Natural killer cell (primary cell): Measurements from ENCODE around the gene MYO1D. TPM values are rescaled to one million over a fixed set of nuclear protein-coding genes. Genes with fewer than 3 reads are reported as not detected.

Experiments
- ATAC-seq, 3 donors: fragments of 150-1000 bp in 2 of 3; fragments of 200-7000 bp in 1 of 3; cut with Tn5 transposase; 1 replicate in 1 of 3; 2 replicates in 2 of 3; pipeline ENCODE4 v1.10.0; 2021; ENCODE audit warnings: mild to moderate bottlenecking in 2 of 3, moderate library complexity in 2 of 3
- DNase-seq, 2 donors: peaks; one replicate each; pipeline versions ENCODE4 v3.0.0 to v3.0.0-alpha.2; 2013 to 2021; ENCODE audit warnings: mixed read lengths in 1 of 2
- H3K27ac ChIP-seq: one replicate; pipeline ENCODE4 v1.5.1; 2013; ENCODE audit warnings: mild to moderate bottlenecking, low read length
- H3K27me3 ChIP-seq: one replicate; pipeline ENCODE4 v1.6.1; 2013; ENCODE audit warnings: low read length; ENCODE audit not compliant: control insufficient read depth, insufficient read depth
- H3K36me3 ChIP-seq: one replicate; pipeline ENCODE4 v1.6.1; 2013; ENCODE audit warnings: low read length; ENCODE audit not compliant: control insufficient read depth, insufficient read depth
- H3K4me1 ChIP-seq: one replicate; pipeline ENCODE4 v1.6.1; 2013; ENCODE audit warnings: low read length; ENCODE audit not compliant: control insufficient read depth, insufficient read depth
- H3K4me3 ChIP-seq: one replicate; pipeline ENCODE4 v1.5.1; 2013; ENCODE audit warnings: low read length
- H3K9me3 ChIP-seq: one replicate; pipeline ENCODE4 v1.6.1; 2013; ENCODE audit warnings: low read length; ENCODE audit not compliant: control insufficient read depth, insufficient read depth
- H3K27ac Mint-ChIP-seq, 2 donors: one replicate each; pipeline ENCODE4 v1.8.0; 2022; ENCODE audit warnings: mild to moderate bottlenecking in 2 of 2, mixed read lengths in 2 of 2, moderate library complexity in 1 of 2
- H3K27me3 Mint-ChIP-seq, 2 donors: one replicate each; pipeline ENCODE4 v1.8.0; 2022; ENCODE audit warnings: low read depth in 2 of 2, mixed read lengths in 2 of 2
- H3K36me3 Mint-ChIP-seq: one replicate; pipeline ENCODE4 v1.8.0; 2022; ENCODE audit warnings: mixed read lengths
- H3K4me1 Mint-ChIP-seq, 2 donors: one replicate each; pipeline ENCODE4 v1.8.0; 2022; ENCODE audit warnings: mixed read lengths in 2 of 2
- H3K4me3 Mint-ChIP-seq: one replicate; pipeline ENCODE4 v1.8.0; 2022; ENCODE audit warnings: mild to moderate bottlenecking, moderate library complexity, mixed read lengths
- H3K9me3 Mint-ChIP-seq, 2 donors: one replicate each; pipeline ENCODE4 v1.8.0; 2022; ENCODE audit warnings: mixed read lengths in 2 of 2
- WGBS: methylation state at CpG from one replicate; pipeline ENCODE4 v1.1.7; 2013; ENCODE audit warnings: missing lambda C conversion rate; ENCODE audit not compliant: insufficient coverage; 5-methylcytosine and 5-hydroxymethylcytosine counted together
- intact Hi-C: fragments of 100-400 bp; cut with micrococcal nuclease; formaldehyde crosslinking; loops from one replicate; pipeline ENCODE4 v1.14.2; 2022
- total RNA-seq, 4 donors: library from RNA; stranded (reverse); fragments of 120-200 nt in 1 of 4; gene quantifications; one replicate each; pipeline versions ENCODE4 v1.2.3 to v1.2.4, GENCODE V29; 2013 to 2022
- TF ChIP-seq, protein P1 (sequence below): fragments of 200-600 bp; IDR thresholded peaks from one replicate; pipeline ENCODE4 v1.8.0; 2022; ENCODE audit warnings: antibody characterized with exemption

The MYO1D gene
- total RNA-seq, 3 donors from 2014 or later (not counting 1 experiment from before 2014, with no cell fraction given), result 6.8 to 20.2 (median 10.5) TPM

GRCh38 chr17:32836527-32836926 is 40.4 kb downstream of the MYO1D start:
- TF ChIP-seq, protein P1, sequence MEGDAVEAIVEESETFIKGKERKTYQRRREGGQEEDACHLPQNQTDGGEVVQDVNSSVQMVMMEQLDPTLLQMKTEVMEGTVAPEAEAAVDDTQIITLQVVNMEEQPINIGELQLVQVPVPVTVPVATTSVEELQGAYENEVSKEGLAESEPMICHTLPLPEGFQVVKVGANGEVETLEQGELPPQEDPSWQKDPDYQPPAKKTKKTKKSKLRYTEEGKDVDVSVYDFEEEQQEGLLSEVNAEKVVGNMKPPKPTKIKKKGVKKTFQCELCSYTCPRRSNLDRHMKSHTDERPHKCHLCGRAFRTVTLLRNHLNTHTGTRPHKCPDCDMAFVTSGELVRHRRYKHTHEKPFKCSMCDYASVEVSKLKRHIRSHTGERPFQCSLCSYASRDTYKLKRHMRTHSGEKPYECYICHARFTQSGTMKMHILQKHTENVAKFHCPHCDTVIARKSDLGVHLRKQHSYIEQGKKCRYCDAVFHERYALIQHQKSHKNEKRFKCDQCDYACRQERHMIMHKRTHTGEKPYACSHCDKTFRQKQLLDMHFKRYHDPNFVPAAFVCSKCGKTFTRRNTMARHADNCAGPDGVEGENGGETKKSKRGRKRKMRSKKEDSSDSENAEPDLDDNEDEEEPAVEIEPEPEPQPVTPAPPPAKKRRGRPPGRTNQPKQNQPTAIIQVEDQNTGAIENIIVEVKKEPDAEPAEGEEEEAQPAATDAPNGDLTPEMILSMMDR, result no peak
- Mint-ChIP-seq H3K36me3 (no peaks in the 10 kb centered on the region), H3K27me3 (peaks cover 3 to 13% of the 10 kb centered on the region in 2 donors), H3K4me3 (no peak overlapping the region), H3K4me1 (no peaks in the 10 kb centered on the region), H3K27ac (no peak overlapping the region), H3K9me3 (no peaks in the 10 kb centered on the region)
- Histone ChIP-seq H3K27me3 (no peaks in the 10 kb centered on the region), H3K4me3 (no peak overlapping the region), H3K36me3 (no peaks in the 10 kb centered on the region), H3K9me3 (no peaks in the 10 kb centered on the region), H3K4me1 (no peaks in the 10 kb centered on the region), H3K27ac (no peak overlapping the region)
- intact Hi-C loops, result no loop called here
- WGBS, result no CpG with 5 or more reads among the region's 2 CpGs
- ATAC-seq, result no peak
- DNase-seq, result no peak

DNA sequence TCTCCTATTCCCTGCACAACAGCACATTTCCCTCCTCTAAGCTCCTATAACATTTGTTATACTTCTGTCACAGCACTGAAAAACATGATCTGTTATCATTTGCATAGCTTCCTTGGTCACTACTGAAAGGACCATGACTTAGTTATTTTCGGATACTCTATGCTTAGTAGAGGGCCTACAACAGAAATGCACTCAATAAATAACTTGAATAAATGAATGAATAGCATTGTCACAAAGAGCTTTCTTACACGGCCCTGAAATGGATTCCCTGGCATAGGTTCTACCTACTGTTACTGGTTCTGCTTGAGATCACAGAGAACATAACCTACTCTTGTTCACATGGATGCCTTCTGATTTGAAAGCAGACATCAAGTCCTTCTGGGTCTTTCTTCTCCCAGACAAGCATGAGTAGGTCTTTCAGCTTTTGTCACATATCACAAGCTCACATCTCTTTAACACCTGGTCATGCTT is 41.6 kb downstream of the MYO1D start:
- Histone ChIP-seq H3K27ac (no peak overlapping the region), H3K36me3 (no peaks in the 10 kb centered on the region), H3K27me3 (no peaks in the 10 kb centered on the region), H3K9me3 (no peaks in the 10 kb centered on the region), H3K4me3 (no peak overlapping the region), H3K4me1 (no peaks in the 10 kb centered on the region)
- WGBS, result 88% methylated on average over 1 of the region's 2 CpGs
- H3K27me3 Mint-ChIP-seq, result peaks cover 0 to 12% of the 10 kb centered on the region in 2 donors
- ATAC-seq (no peak), DNase-seq (no peak)
- H3K36me3 Mint-ChIP-seq, result no peaks in the 10 kb centered on the region
- H3K4me3 Mint-ChIP-seq, result no peak overlapping the region
- intact Hi-C loops, result no loop called here
- no peaks in the 10 kb centered on the region for H3K4me1 Mint-ChIP-seq
- TF ChIP-seq, protein P1, result no peak
- no peaks in the 10 kb centered on the region for H3K9me3 Mint-ChIP-seq
- H3K27ac Mint-ChIP-seq, result no peak overlapping the region

DNA sequence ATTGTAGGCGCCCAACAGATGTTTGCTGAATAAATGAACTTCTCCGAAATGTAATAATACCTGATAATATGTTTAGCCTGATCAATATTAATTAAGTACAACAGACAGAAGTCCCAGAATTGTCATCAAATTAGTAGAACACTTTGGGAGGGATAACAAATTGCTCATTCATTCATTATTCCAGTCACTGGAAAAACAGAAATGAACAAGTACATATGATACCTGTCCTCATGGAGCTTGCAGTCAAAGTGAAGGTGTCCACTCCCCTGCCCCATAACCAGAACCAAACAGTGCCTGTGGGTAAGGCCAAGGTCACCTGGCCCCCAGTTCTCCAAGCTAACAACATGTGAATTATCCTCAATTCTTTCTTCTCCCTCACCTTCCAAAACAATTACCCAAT is 42.8 kb downstream of the MYO1D start:
- Histone ChIP-seq H3K9me3 (no peaks in the 10 kb centered on the region), H3K36me3 (no peaks in the 10 kb centered on the region), H3K4me1 (no peaks in the 10 kb centered on the region), H3K27ac (no peak overlapping the region), H3K4me3 (no peak overlapping the region), H3K27me3 (no peaks in the 10 kb centered on the region)
- H3K4me3 Mint-ChIP-seq, result no peak overlapping the region
- no peaks in the 10 kb centered on the region for H3K36me3 Mint-ChIP-seq
- no peaks in the 10 kb centered on the region for H3K4me1 Mint-ChIP-seq
- no peaks in the 10 kb centered on the region for H3K9me3 Mint-ChIP-seq
- TF ChIP-seq, protein P1, result no peak
- H3K27ac Mint-ChIP-seq, result no peak overlapping the region
- ATAC-seq, result no peak
- no peak for DNase-seq
- 100% methylated on average over 1 of the region's 2 CpGs for WGBS
- intact Hi-C loops, result no loop called here
- peaks cover under 1 to 12% of the 10 kb centered on the region in 2 donors for H3K27me3 Mint-ChIP-seq

DNA sequence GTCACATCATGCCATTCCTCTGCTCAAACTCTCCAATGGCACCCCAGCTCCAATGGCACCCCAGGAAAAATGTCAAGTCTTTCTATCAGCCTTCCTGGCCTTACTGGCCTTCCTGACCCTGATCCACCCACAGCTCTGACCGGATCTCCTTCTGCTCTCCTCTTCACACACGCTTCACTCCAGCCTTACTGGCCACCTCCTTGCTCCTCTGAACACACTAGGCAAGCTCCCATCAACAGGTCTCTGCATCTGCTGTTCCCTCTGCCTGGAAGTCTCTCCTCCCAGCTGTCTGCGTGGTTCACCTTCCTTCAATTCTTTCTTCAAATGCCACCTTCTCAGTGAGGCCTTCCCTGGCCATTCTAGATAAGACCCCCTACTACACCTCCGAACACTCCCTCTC is 43.4 kb downstream of the MYO1D start:
- DNase-seq, result no peak
- no peaks in the 10 kb centered on the region for H3K4me1 ChIP-seq
- TF ChIP-seq, protein P1, result no peak
- H3K36me3 ChIP-seq, result no peaks in the 10 kb centered on the region
- WGBS, result 94% methylated on average over 4 of the region's 4 CpGs
- Mint-ChIP-seq H3K36me3 (no peaks in the 10 kb centered on the region), H3K9me3 (no peaks in the 10 kb centered on the region), H3K4me3 (no peak overlapping the region), H3K27ac (no peak overlapping the region), H3K4me1 (no peaks in the 10 kb centered on the region), H3K27me3 (peaks cover 6 to 15% of the 10 kb centered on the region in 2 donors)
- no peak for ATAC-seq
- intact Hi-C loops, result no loop called here
- no peaks in the 10 kb centered on the region for H3K27me3 ChIP-seq
- no peaks in the 10 kb centered on the region for H3K9me3 ChIP-seq
- no peak overlapping the region for H3K27ac ChIP-seq
- no peak overlapping the region for H3K4me3 ChIP-seq
